EL (cell line): ENCODE measurements around the gene PLXNA2.

Source experiments
- DNase-seq: peaks from one replicate; pipeline ENCODE4 v3.0.0-alpha.2; 2016

The PLXNA2 gene

GRCh38 chr1:208239473-208240381 lies 4.5 kb downstream of the PLXNA2 start:
- no peak for DNase-seq

GRCh38 chr1:208238710-208239472 lies 5.3 kb downstream of the PLXNA2 start:
- peak; percentile 60 for DNase-seq

GRCh38 chr1:208237241-208237640 lies 6.9 kb downstream of the PLXNA2 start:
- no peak for DNase-seq

- DNase-seq = peak; percentile 65
Observed at GRCh38 chr1:208235982-208236761, 8.0 kb downstream of the PLXNA2 start.

- no peak for DNase-seq
Observed at GRCh38 chr1:208235356-208235981, 8.7 kb downstream of the PLXNA2 start.

GRCh38 chr1:208234721-208235120 lies 9.5 kb downstream of the PLXNA2 start:
- DNase-seq = no peak

GRCh38 chr1:208233978-208234377 lies 10.2 kb downstream of the PLXNA2 start:
- no peak for DNase-seq

GRCh38 chr1:208233546-208233945 lies 10.6 kb downstream of the PLXNA2 start:
- DNase-seq = no peak

- DNase-seq = no peak
Observed at GRCh38 chr1:208232662-208233038, 11.5 kb downstream of the PLXNA2 start.

GRCh38 chr1:208231881-208232661 lies 12.1 kb downstream of the PLXNA2 start:
- DNase-seq = peak; percentile 90

GRCh38 chr1:208230668-208231529 lies 13.3 kb downstream of the PLXNA2 start:
- DNase-seq = no peak

- DNase-seq = no peak
Observed at GRCh38 chr1:208228550-208228949, 15.6 kb downstream of the PLXNA2 start.

- DNase-seq = no peak
Observed at GRCh38 chr1:208228026-208228425, 16.2 kb downstream of the PLXNA2 start.

- DNase-seq = no peak
Observed at GRCh38 chr1:208227366-208227765, 16.8 kb downstream of the PLXNA2 start.

- no peak for DNase-seq
Observed at GRCh38 chr1:208225954-208226937, 17.9 kb downstream of the PLXNA2 start.

- DNase-seq = no peak
Observed at GRCh38 chr1:208224192-208224713, 19.9 kb downstream of the PLXNA2 start.

GRCh38 chr1:208223136-208223535 lies 21.0 kb downstream of the PLXNA2 start:
- peak; percentile 59 for DNase-seq

GRCh38 chr1:208222376-208223126 lies 21.6 kb downstream of the PLXNA2 start:
- DNase-seq = peak; percentile 43

GRCh38 chr1:208221291-208221622 lies 22.9 kb downstream of the PLXNA2 start:
- no peak for DNase-seq
